T-helper 2 cell treated with Interferon-gamma antibody and Interleukin-4, amounts not matched to agents 100 ng/mL and 5 ng/mL, for 36 hours (primary cell): Measurements from ENCODE around the gene RTN4. TPM values are rescaled to one million over a fixed set of nuclear protein-coding genes. Genes with fewer than 3 reads are reported as not detected.

ENCODE experiments used
- intact Hi-C: fragments of 100-400 bp; cut with micrococcal nuclease; formaldehyde crosslinking; loops from one replicate; pipeline ENCODE4 v1.15.1; 2023
- total RNA-seq: library from RNA; stranded (reverse); gene quantifications from 2 replicates; pipeline ENCODE4 v1.2.3, GENCODE V29; 2022

RTN4 gene
- total RNA-seq, 1 donor from 2014 or later: 88.5 TPM

GRCh38 chr2:54928719-54929118, 121.5 kb downstream of the RTN4 start:
- intact Hi-C loops: no loop called here

- intact Hi-C loops: no loop called here
Observed at GRCh38 chr2:54927751-54928615, 122.3 kb downstream of the RTN4 start.

- intact Hi-C loops: no loop called here
Observed at GRCh38 chr2:54927085-54927750, 123.0 kb downstream of the RTN4 start.

- intact Hi-C loops: no loop called here
Observed at GRCh38 chr2:54925022-54925421, 125.2 kb downstream of the RTN4 start.

GRCh38 chr2:54924121-54924520, 126.1 kb downstream of the RTN4 start:
- intact Hi-C loops: no loop called here

Other genes with a start within 250 kb of the RTN4 start
- 13.6 and 14.6 TPM in 2 replicates for gene CLHC1, start 181.8 kb upstream of the RTN4 start, total RNA-seq
- 925 and 932 TPM in 2 replicates for gene RPS27A, start 182.2 kb upstream of the RTN4 start, total RNA-seq
- gene MTIF2, start 218.8 kb upstream of the RTN4 start, total RNA-seq: 24.6 and 24.9 TPM in 2 replicates